GM20000 (cell line): Measurements from ENCODE around the gene LHFPL2.

Source experiments
- DNase-seq: peaks from one replicate; pipeline ENCODE4 v3.0.0; 2012; ENCODE audit warnings: low spot score
- TF ChIP-seq, protein P1 (sequence below): IDR thresholded peaks from 2 replicates; pipeline ENCODE4 v1.5.1; 2012; ENCODE audit warnings: mild to moderate bottlenecking, control low read depth; ENCODE audit errors: extremely low read depth, missing control alignments

The LHFPL2 gene

GRCh38 chr5:78613151-78613533, 35.4 kb downstream of the LHFPL2 start:
- no peak for DNase-seq
- TF ChIP-seq, protein P1, sequence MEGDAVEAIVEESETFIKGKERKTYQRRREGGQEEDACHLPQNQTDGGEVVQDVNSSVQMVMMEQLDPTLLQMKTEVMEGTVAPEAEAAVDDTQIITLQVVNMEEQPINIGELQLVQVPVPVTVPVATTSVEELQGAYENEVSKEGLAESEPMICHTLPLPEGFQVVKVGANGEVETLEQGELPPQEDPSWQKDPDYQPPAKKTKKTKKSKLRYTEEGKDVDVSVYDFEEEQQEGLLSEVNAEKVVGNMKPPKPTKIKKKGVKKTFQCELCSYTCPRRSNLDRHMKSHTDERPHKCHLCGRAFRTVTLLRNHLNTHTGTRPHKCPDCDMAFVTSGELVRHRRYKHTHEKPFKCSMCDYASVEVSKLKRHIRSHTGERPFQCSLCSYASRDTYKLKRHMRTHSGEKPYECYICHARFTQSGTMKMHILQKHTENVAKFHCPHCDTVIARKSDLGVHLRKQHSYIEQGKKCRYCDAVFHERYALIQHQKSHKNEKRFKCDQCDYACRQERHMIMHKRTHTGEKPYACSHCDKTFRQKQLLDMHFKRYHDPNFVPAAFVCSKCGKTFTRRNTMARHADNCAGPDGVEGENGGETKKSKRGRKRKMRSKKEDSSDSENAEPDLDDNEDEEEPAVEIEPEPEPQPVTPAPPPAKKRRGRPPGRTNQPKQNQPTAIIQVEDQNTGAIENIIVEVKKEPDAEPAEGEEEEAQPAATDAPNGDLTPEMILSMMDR: no peak

DNA sequence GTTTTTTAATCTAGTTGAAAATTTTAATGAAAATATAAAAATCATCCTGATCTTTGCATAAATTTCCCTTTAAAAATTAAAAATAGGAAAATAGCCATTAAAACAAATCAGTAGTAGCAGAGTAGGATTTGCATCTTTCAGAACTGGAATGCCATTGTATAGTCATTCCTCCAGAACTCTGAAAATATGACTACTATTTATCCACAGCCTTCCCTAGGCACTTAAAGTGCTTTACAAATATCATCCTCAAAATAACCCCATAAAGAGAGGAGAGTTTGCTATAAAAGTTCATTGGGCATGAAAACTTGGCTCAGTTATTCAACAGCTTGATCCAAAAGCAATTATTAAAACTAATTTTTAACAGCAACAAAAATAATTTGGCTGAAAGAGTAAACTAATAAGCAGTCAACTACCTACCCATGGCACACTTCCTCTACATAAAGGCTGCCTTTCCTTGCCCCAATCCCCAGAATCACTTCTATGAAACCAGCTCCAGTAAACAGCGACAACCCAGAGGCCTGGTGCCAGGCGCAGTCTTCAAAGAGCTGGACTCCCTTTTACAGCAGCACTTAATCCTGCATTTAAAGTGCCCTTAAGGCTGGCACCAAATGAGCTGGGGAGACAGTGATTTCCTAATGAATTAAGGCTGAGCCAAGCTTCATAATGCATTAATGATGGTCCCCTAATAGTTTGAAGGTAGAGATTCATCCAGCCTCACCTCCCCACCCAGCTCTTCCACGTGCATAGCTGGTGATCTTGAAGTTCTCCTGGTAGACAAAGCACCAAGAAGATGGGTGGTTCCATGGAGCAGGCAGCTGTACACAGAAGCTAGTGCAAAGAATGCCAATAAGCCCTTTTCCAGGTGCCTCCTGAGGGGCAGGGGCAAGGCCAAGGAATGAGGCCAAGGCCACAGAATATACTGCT, 36.1 kb downstream of the LHFPL2 start:
- no peak for DNase-seq
- TF ChIP-seq, protein P1: no peak

GRCh38 chr5:78611126-78611605, 37.4 kb downstream of the LHFPL2 start:
- TF ChIP-seq, protein P1: no peak

DNA sequence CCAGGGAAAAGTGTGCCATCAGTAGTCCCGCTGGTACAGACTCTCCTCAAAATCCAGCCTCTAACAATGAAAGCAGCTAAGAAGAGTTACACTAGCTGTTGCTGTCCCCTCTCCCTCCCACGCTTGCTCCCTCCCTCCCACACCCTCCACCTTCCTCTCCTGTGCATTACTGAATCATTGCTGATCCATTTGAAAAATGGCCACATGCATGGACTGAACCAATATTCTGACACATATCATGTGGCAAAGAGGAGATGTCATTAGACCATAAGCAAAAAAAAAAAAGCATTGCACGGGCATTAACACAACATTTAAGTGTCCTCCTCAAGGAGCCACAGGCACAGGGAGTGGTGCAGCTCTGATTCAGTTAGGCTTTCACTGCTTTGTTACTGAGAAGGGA, 37.9 kb downstream of the LHFPL2 start:
- no peak for DNase-seq
- TF ChIP-seq, protein P1: no peak

More at GRCh38 chr5:78611126-78611605, 37.4 kb downstream of the LHFPL2 start:
- DNase-seq: no peak

GRCh38 chr5:78610163-78610583, 38.4 kb downstream of the LHFPL2 start:
- DNase-seq: no peak
- TF ChIP-seq, protein P1: no peak

GRCh38 chr5:78607864-78608263, 40.7 kb downstream of the LHFPL2 start:
- TF ChIP-seq, protein P1: no peak
- no peak for DNase-seq

GRCh38 chr5:78606241-78606640, 42.3 kb downstream of the LHFPL2 start:
- DNase-seq: no peak

More at GRCh38 chr5:78606241-78606640, 42.3 kb downstream of the LHFPL2 start:
- TF ChIP-seq, protein P1: no peak
